ENCODE results near the gene IZUMO1R.
"Not testable (repeated sequence)": the region's sequence is repeated elsewhere in the genome, so short reads cannot be mapped to it uniquely, and the experiment has no call there.

The IZUMO1R gene

GRCh38 chr11:94276943-94277342 lies 27.4 kb upstream of the IZUMO1R start:
- H3K9me3 ChIP-seq (ENCODE audit: insufficient read depth, low read length) = no peaks in the 10 kb centered on the region
- H3K4me1 ChIP-seq (ENCODE audit: low read length) = peaks cover 85% of the 10 kb centered on the region
- no peaks in the 10 kb centered on the region for H3K27me3 ChIP-seq (ENCODE audit: low read depth, low read length)
- H3K4me3 ChIP-seq (ENCODE audit: low read length) = peak overlapping the region; percentile 26; the same call in 1 of the 2 replicates
- TF ChIP-seq, protein P1, sequence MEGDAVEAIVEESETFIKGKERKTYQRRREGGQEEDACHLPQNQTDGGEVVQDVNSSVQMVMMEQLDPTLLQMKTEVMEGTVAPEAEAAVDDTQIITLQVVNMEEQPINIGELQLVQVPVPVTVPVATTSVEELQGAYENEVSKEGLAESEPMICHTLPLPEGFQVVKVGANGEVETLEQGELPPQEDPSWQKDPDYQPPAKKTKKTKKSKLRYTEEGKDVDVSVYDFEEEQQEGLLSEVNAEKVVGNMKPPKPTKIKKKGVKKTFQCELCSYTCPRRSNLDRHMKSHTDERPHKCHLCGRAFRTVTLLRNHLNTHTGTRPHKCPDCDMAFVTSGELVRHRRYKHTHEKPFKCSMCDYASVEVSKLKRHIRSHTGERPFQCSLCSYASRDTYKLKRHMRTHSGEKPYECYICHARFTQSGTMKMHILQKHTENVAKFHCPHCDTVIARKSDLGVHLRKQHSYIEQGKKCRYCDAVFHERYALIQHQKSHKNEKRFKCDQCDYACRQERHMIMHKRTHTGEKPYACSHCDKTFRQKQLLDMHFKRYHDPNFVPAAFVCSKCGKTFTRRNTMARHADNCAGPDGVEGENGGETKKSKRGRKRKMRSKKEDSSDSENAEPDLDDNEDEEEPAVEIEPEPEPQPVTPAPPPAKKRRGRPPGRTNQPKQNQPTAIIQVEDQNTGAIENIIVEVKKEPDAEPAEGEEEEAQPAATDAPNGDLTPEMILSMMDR (IDR thresholded peaks at IDR 0.05; ENCODE audit: low read depth, low read length) = no peak
- no peak for TF ChIP-seq EZH2phosphoT487 (IDR thresholded peaks at IDR 0.05; ENCODE audit: low read depth)
- no peak overlapping the region for H3K9ac ChIP-seq (ENCODE audit: low read length)
- H3K79me2 ChIP-seq (ENCODE audit: low read length) = no peaks in the 10 kb centered on the region
- H3K4me2 ChIP-seq (ENCODE audit: low read length) = peak overlapping the region; percentile 57
- H3K36me3 ChIP-seq (replicated peaks; ENCODE audit: low read depth, low read length) = peaks cover 4% of the 10 kb centered on the region
- peak overlapping the region; percentile 14; the same call in 1 of the 2 replicates for H2AFZ ChIP-seq (ENCODE audit: low read depth, low read length)
- no peaks in the 10 kb centered on the region for H4K20me1 ChIP-seq (ENCODE audit: insufficient read depth, low read length)
- H3K27ac ChIP-seq (ENCODE audit: low read length) = no peak overlapping the region

DNA sequence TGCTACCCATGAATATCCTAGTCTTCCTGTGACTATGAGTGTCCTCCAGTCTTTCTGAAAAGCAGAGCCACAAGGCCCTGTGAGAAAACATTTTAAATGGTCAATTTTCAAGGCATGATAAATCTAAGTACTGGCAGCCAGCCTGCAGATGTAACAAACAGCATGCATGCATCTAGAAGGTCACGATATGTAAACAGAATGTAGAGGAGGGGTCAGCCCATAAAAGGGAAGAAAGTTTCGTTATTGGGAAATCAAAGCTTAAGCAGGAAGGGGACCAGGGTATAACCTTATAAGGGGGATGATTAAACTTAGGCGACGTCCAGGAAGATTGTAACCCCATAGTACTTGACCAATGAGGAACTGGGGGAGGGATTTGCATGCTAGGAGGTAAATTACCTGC lies 26.2 kb upstream of the IZUMO1R start:
- H3K27me3 ChIP-seq (ENCODE audit: low read depth, low read length); H3K36me3 ChIP-seq (replicated peaks; ENCODE audit: low read depth, low read length); H3K9ac ChIP-seq (ENCODE audit: low read length); H3K4me2 ChIP-seq (ENCODE audit: low read length); H3K79me2 ChIP-seq (ENCODE audit: low read length); H3K4me3 ChIP-seq (ENCODE audit: low read length); H2AFZ ChIP-seq (ENCODE audit: low read depth, low read length); H3K9me3 ChIP-seq (ENCODE audit: insufficient read depth, low read length); H3K27ac ChIP-seq (ENCODE audit: low read length); H4K20me1 ChIP-seq (ENCODE audit: insufficient read depth, low read length): not testable (repeated sequence)
- peaks cover 75% of the 10 kb centered on the region for H3K4me1 ChIP-seq (ENCODE audit: low read length)

- Histone ChIP-seq H4K20me1 (ENCODE audit: insufficient read depth, low read length) (no peaks in the 10 kb centered on the region), H3K79me2 (ENCODE audit: low read length) (no peaks in the 10 kb centered on the region), H3K27me3 (ENCODE audit: low read depth, low read length) (no peaks in the 10 kb centered on the region), H2AFZ (ENCODE audit: low read depth, low read length) (no peak overlapping the region), H3K4me3 (ENCODE audit: low read length) (peak overlapping the region; percentile 9; the same call in 1 of the 2 replicates), H3K4me2 (ENCODE audit: low read length) (peak overlapping the region; percentile 63), H3K27ac (ENCODE audit: low read length) (peak overlapping the region; percentile 76), H3K4me1 (ENCODE audit: low read length) (peaks cover 57% of the 10 kb centered on the region), H3K36me3 (replicated peaks; ENCODE audit: low read depth, low read length) (peaks cover under 1% of the 10 kb centered on the region), H3K9me3 (ENCODE audit: insufficient read depth, low read length) (no peaks in the 10 kb centered on the region), H3K9ac (ENCODE audit: low read length) (peak overlapping the region; percentile 33; the same call in 1 of the 2 replicates)
- no peak for TF ChIP-seq EZH2phosphoT487 (IDR thresholded peaks at IDR 0.05; ENCODE audit: low read depth)
- TF ChIP-seq, protein P1 (IDR thresholded peaks at IDR 0.05; ENCODE audit: low read depth, low read length) = no peak
Observed at GRCh38 chr11:94279996-94280395, 24.4 kb upstream of the IZUMO1R start.

DNA sequence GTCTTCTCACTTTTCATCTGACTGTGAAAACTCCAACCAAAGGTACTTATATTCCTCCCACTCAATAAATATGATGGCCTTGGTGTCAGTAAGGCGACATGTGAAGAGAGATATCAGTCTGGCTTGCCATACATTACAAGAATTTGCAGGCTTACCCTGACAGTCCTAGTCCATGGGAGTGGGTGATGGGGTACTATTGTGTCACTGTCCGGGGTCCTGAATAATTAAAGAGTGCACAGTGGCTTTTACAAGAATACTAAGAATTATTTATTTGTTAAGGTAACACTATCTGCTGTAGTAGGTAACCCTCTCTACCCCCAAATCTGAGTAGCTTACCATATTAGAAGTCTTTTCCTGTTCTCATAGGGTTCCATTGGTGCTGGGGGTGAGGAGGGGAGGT lies 23.1 kb upstream of the IZUMO1R start:
- no peaks in the 10 kb centered on the region for H3K27me3 ChIP-seq (ENCODE audit: low read depth, low read length)
- H3K4me2 ChIP-seq (ENCODE audit: low read length) = peak overlapping the region; percentile 63; the same call in 1 of the 2 replicates
- no peak overlapping the region for H3K9ac ChIP-seq (ENCODE audit: low read length)
- no peaks in the 10 kb centered on the region for H3K36me3 ChIP-seq (replicated peaks; ENCODE audit: low read depth, low read length)
- no peaks in the 10 kb centered on the region for H4K20me1 ChIP-seq (ENCODE audit: insufficient read depth, low read length)
- H3K4me3 ChIP-seq (ENCODE audit: low read length) = no peak overlapping the region
- H3K4me1 ChIP-seq (ENCODE audit: low read length) = peaks cover 54% of the 10 kb centered on the region
- no peaks in the 10 kb centered on the region for H3K79me2 ChIP-seq (ENCODE audit: low read length)
- TF ChIP-seq EZH2phosphoT487 (IDR thresholded peaks at IDR 0.05; ENCODE audit: low read depth) = no peak
- TF ChIP-seq, protein P1 (IDR thresholded peaks at IDR 0.05; ENCODE audit: low read depth, low read length) = no peak
- H3K27ac ChIP-seq (ENCODE audit: low read length) = no peak overlapping the region
- no peak overlapping the region for H2AFZ ChIP-seq (ENCODE audit: low read depth, low read length)
- no peaks in the 10 kb centered on the region for H3K9me3 ChIP-seq (ENCODE audit: insufficient read depth, low read length)

- Histone ChIP-seq H3K4me2 (ENCODE audit: low read length) (no peak overlapping the region), H3K9ac (ENCODE audit: low read length) (no peak overlapping the region), H3K36me3 (replicated peaks; ENCODE audit: low read depth, low read length) (no peaks in the 10 kb centered on the region), H3K4me3 (ENCODE audit: low read length) (no peak overlapping the region), H3K27ac (ENCODE audit: low read length) (no peak overlapping the region), H3K4me1 (ENCODE audit: low read length) (peaks cover 39% of the 10 kb centered on the region), H2AFZ (ENCODE audit: low read depth, low read length) (no peak overlapping the region), H3K27me3 (ENCODE audit: low read depth, low read length) (no peaks in the 10 kb centered on the region), H3K9me3 (ENCODE audit: insufficient read depth, low read length) (no peaks in the 10 kb centered on the region), H4K20me1 (ENCODE audit: insufficient read depth, low read length) (no peaks in the 10 kb centered on the region), H3K79me2 (ENCODE audit: low read length) (no peaks in the 10 kb centered on the region)
- TF ChIP-seq, protein P1 (IDR thresholded peaks at IDR 0.05; ENCODE audit: low read depth, low read length) = no peak
- TF ChIP-seq EZH2phosphoT487 (IDR thresholded peaks at IDR 0.05; ENCODE audit: low read depth) = no peak
Observed at GRCh38 chr11:94283678-94284077, 20.7 kb upstream of the IZUMO1R start.

All from OCI-LY3 (cell line).